BE2C (cell line): Measurements from ENCODE around the gene OR51I2.

Experiments used
- DNase-seq: peaks from one replicate; pipeline ENCODE4 v3.0.0-alpha.2; 2020
- H3K27me3 ChIP-seq: fragments of 250-450 bp; sonication (Bioruptor Pico); 2 replicates; pipeline ENCODE4 v1.5.1; 2020; ENCODE audit warnings: mild to moderate bottlenecking
- H3K36me3 ChIP-seq: fragments of 250-450 bp; sonication (Bioruptor Pico); 2 replicates; pipeline ENCODE4 v1.5.1; 2020; ENCODE audit warnings: mild to moderate bottlenecking
- H3K4me1 ChIP-seq: fragments of 250-450 bp; sonication (Bioruptor Pico); 2 replicates; pipeline ENCODE4 v1.5.1; 2020
- H3K4me3 ChIP-seq: 2 replicates; pipeline ENCODE4 v1.5.1; 2011; ENCODE audit warnings: low read depth, low read length
- H3K9me3 ChIP-seq: fragments of 250-450 bp; sonication (Bioruptor Pico); 2 replicates; pipeline ENCODE4 v1.5.1; 2020
- TF ChIP-seq, protein P1 (sequence below): IDR thresholded peaks from 2 replicates; pipeline ENCODE4 v1.5.1; 2012; ENCODE audit warnings: mild to moderate bottlenecking, low read depth, low read length

Gene OR51I2

GRCh38 chr11:5486003-5486402 is 36.9 kb downstream of the OR51I2 start:
- no peak overlapping the region for H3K4me3 ChIP-seq
- no peak for DNase-seq
- no peaks in the 10 kb centered on the region for H3K9me3 ChIP-seq
- H3K36me3 ChIP-seq: no peaks in the 10 kb centered on the region
- no peaks in the 10 kb centered on the region for H3K27me3 ChIP-seq
- TF ChIP-seq, protein P1, sequence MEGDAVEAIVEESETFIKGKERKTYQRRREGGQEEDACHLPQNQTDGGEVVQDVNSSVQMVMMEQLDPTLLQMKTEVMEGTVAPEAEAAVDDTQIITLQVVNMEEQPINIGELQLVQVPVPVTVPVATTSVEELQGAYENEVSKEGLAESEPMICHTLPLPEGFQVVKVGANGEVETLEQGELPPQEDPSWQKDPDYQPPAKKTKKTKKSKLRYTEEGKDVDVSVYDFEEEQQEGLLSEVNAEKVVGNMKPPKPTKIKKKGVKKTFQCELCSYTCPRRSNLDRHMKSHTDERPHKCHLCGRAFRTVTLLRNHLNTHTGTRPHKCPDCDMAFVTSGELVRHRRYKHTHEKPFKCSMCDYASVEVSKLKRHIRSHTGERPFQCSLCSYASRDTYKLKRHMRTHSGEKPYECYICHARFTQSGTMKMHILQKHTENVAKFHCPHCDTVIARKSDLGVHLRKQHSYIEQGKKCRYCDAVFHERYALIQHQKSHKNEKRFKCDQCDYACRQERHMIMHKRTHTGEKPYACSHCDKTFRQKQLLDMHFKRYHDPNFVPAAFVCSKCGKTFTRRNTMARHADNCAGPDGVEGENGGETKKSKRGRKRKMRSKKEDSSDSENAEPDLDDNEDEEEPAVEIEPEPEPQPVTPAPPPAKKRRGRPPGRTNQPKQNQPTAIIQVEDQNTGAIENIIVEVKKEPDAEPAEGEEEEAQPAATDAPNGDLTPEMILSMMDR: no peak
- no peaks in the 10 kb centered on the region for H3K4me1 ChIP-seq

DNA sequence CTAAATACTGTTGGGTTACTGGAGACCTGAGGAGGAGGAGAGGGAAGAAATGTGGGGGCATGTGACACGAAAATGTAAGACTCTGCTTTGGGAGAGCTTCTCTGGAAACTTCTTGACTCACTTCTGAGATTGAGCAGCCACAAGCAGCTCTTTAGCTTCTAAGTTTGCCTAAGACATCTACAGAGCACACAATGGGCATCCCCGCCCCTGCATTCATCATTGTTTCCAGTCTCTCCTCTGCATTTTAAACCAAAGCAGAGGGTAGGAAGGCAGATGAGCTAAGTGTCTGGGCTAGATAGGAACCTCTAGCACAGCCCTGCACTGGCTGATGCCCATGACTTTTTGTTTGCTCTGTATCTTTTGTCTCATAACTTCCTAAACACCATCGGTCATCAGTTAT is 37.3 kb downstream of the OR51I2 start:
- TF ChIP-seq, protein P1: no peak

DNA sequence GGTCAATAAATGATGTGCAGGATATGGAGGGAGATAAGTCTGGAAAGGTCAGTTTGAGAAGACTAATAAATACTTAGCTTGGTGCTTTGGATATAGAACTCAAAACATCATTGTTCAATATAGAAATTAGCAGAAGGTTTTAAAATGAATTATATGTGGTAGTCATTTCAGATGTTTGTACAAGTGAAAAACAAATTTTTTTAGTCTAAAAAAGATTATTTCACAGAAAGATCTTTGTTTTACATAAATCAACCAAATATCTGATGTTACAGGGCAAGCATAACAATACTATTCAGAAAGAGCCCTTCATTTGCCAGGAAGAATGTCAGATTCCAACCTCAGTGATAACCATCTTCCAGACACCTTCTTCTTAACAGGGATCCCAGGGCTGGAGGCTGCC is 39.3 kb downstream of the OR51I2 start, which contains the start of gene OR52D1:
TSS of gene OR52D1 (plus strand) at position 301 of the 400 bp plus-strand sequence. CDS start at position 323, 22 bp downstream.
- no peak for DNase-seq
- Histone ChIP-seq H3K4me1 (no peaks in the 10 kb centered on the region), H3K4me3 (no peak within 1 kb of the TSS), H3K9me3 (no peaks in the 10 kb centered on the region), H3K36me3 (no peaks in the 10 kb centered on the region), H3K27me3 (no peaks in the 10 kb centered on the region)
- TF ChIP-seq, protein P1: no peak

More for the DNA sequence above, 37.3 kb downstream of the OR51I2 start:
- Histone ChIP-seq H3K4me1 (no peaks in the 10 kb centered on the region), H3K36me3 (no peaks in the 10 kb centered on the region), H3K9me3 (no peaks in the 10 kb centered on the region), H3K27me3 (no peaks in the 10 kb centered on the region), H3K4me3 (no peak overlapping the region)
- DNase-seq: no peak

DNA sequence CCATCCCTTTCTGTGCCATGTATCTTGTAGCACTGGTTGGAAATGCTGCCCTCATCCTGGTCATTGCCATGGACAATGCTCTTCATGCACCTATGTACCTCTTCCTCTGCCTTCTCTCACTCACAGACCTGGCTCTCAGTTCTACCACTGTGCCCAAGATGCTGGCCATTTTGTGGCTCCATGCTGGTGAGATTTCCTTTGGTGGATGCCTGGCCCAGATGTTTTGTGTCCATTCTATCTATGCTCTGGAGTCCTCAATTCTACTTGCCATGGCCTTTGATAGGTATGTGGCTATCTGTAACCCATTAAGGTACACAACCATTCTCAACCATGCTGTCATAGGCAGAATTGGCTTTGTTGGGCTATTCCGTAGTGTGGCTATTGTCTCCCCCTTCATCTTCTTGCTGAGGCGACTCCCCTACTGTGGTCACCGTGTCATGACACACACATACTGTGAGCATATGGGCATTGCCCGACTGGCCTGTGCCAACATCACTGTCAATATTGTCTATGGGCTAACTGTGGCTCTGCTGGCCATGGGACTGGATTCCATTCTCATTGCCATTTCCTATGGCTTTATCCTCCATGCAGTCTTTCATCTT is 39.8 kb downstream of the OR51I2 start:
- TF ChIP-seq, protein P1: no peak
- Histone ChIP-seq H3K4me1 (no peaks in the 10 kb centered on the region), H3K27me3 (no peaks in the 10 kb centered on the region), H3K9me3 (no peaks in the 10 kb centered on the region), H3K4me3 (no peak overlapping the region), H3K36me3 (no peaks in the 10 kb centered on the region)
- DNase-seq: no peak

GRCh38 chr11:5489576-5490357 is 40.6 kb downstream of the OR51I2 start:
- Histone ChIP-seq H3K27me3 (no peaks in the 10 kb centered on the region), H3K36me3 (no peaks in the 10 kb centered on the region), H3K9me3 (no peaks in the 10 kb centered on the region), H3K4me3 (no peak overlapping the region), H3K4me1 (no peaks in the 10 kb centered on the region)
- DNase-seq: no peak
- TF ChIP-seq, protein P1: no peak

DNA sequence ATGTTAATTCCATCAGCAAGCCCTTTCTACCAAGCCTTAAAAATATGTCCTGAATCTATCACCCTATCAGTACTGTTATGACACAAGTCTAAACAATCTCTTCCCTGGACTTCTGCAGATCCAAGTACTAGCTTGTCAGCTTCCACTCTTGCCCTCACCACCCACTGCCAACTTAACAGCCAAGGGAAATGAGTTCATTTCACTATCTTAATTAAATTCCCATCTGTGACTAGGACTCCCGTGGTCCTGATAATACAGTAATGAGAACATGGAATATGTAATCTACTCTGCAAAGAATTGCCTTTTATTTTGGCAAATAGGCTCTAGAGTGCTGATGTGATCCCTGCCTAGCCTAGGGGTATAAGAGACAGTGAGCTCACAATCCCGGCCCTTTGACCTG is 50.5 kb downstream of the OR51I2 start:
- Histone ChIP-seq H3K4me3 (no peak overlapping the region), H3K4me1 (no peaks in the 10 kb centered on the region), H3K36me3 (no peaks in the 10 kb centered on the region), H3K9me3 (no peaks in the 10 kb centered on the region), H3K27me3 (no peaks in the 10 kb centered on the region)
- TF ChIP-seq, protein P1: no peak
- no peak for DNase-seq
